NCI-H1105 (cell line): ENCODE results near the gene BRINP2.

Experiments
- DNase-seq: peaks from one replicate; lab custom pipeline; 2025; lab: John Stamatoyannopoulos, UW

BRINP2 gene

GRCh38 chr1:177274687-177275211 is 104.0 kb downstream of the BRINP2 start:
- DNase-seq, result peak; percentile 47

GRCh38 chr1:177275736-177276135 is 105.0 kb downstream of the BRINP2 start:
- no peak for DNase-seq

- no peak for DNase-seq
These were observed 108.0 kb downstream of the BRINP2 start for GRCh38 chr1:177278626-177279390.

GRCh38 chr1:177281901-177282300 is 111.1 kb downstream of the BRINP2 start:
- DNase-seq, result no peak

- DNase-seq, result no peak
These were observed 112.2 kb downstream of the BRINP2 start for GRCh38 chr1:177282976-177283375.

DNA sequence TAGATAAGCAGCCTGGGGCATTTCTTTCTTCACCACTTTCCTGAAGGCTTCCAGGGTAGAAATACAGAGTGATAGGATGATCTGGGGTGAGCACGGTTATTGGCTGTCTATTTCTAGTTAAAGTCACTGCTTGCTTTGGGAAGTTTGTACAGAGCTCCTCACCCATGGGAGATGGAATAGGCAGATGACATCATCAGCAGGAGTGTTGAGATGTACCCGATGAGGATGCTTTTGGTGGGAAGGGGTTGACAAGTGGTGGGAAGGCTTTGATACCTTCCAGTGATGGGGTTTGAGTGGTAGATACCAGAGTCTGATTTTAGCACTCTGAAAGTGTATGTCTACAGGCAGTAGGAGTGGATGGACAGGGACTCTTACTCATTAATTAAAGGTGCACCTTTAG is 112.6 kb downstream of the BRINP2 start:
- no peak for DNase-seq

DNA sequence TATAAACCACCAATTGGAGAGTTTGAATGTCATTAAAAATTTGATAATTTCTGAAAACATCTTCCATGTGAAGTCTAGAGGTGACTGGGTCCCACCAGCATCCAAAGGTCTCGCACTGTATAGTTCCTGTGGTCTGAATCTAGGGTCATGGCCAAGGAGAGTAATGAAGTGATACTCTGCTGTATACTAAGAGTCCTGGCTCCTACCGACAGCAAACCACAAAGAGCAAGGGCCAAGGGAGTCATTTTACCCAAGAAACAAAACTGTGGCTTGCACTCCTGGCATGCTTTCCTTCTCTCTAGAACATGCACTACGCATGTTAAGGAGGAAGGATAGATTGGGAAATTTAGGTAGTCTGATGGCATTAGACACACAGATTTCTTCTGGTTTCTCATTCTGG is 115.6 kb downstream of the BRINP2 start:
- DNase-seq, result no peak

- no peak for DNase-seq
These were observed 116.5 kb downstream of the BRINP2 start for GRCh38 chr1:177287270-177287669.

- DNase-seq, result no peak
These were observed 117.2 kb downstream of the BRINP2 start for GRCh38 chr1:177287994-177288393.

GRCh38 chr1:177289532-177289931 is 118.8 kb downstream of the BRINP2 start:
- no peak for DNase-seq

GRCh38 chr1:177300431-177300830 is 129.7 kb downstream of the BRINP2 start:
- DNase-seq, result no peak

DNA sequence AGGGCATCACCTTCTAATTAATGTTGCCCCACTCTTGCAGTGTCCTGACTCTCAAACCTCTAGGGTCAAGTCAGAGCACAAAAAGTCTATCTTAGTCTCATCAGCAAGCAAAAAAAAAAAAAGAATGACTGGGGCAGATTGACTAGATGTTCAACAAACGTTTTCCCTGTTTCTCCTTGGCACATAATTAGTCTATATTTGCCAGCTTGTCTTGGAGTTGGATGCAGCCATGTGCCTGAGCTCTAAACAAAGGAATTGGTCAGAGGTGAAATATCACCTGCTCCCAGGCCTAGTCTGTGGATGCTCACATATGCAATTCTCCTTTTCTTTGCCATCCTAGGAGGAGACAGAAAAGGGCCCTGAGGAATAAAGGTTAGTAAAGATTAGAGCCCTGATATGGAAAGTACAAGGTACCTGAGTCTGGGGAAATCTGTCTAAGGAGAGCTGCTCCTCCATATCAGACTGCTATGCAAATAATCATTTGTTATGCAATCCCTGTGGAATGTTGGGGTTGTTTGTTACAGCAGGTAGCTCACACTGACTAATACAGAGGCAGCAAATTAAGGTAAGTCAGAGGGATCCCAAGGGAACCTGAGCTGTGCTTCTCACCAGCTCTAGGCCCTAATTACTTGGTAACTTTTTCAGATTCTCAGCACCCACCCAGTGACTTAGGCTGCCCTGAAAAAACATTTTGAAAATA is 130.8 kb downstream of the BRINP2 start:
- no peak for DNase-seq

- no peak for DNase-seq
These were observed 131.7 kb downstream of the BRINP2 start for GRCh38 chr1:177302357-177303044.

- no peak for DNase-seq
These were observed 134.6 kb downstream of the BRINP2 start for GRCh38 chr1:177305040-177306018.

- no peak for DNase-seq
These were observed 135.3 kb downstream of the BRINP2 start for GRCh38 chr1:177306019-177306415.

DNA sequence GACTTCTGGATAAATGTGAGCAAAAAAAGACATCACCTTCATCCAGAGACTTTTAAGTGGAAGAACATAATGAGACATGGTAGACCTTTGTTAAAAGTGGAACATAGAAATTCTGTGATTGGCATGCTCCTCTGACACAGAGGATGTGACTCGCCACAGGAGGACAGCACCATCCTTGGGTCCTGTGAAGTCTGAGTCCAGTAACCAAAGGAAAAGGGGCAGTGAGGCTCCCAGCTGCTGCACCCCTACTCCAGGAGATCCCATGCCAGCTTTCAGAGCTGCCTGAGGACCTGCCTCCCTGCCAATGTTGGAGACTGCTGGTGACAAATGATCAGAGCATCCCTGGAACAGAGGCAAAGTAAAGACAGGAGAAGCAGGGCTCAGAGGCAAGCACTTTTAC is 136.2 kb downstream of the BRINP2 start:
- DNase-seq, result no peak

GRCh38 chr1:177307771-177308170 is 137.0 kb downstream of the BRINP2 start:
- no peak for DNase-seq

GRCh38 chr1:177309880-177310279 is 139.1 kb downstream of the BRINP2 start:
- DNase-seq, result no peak

- no peak for DNase-seq
These were observed 139.6 kb downstream of the BRINP2 start for GRCh38 chr1:177310326-177310725.

GRCh38 chr1:177311111-177311510 is 140.4 kb downstream of the BRINP2 start:
- no peak for DNase-seq

DNA sequence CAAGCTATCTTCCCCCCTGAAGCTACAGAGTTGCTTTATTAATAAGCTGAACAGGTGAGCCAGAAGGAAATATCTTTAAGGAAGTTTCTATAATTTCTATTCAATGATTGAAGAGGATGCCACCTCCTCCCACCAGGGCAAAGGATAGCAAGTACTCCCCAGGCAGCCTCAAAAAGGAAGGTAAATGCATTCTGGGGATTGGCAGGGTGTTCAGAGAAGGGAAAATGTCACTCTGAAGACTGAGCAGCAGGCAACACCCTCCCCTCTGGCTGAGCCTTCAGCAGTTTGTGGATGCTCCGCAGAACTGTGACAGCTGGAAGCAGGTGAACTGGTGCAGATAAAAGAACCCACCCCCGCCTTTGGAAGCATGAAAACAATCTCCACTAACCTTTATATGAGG is 140.8 kb downstream of the BRINP2 start:
- no peak for DNase-seq

DNA sequence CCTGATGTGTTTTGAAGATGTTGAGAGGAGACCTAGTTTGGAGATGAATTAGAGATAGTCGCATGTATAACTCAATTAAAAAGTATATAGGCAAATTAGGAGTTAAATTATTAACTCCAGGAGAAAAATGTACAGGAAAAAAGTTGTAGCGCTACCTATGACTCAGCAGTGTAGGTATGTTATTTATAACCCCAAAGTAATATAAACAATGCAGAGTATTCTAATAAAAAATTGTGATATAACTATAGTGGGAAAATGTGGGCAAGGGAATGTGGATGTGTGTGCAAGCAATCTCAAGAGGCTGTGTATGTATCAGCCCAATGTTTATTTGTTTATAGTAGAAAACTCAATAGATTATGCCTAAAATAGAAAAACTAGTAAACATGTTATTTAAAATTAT is 144.5 kb downstream of the BRINP2 start:
- no peak for DNase-seq
